Mesodermal cell (in vitro differentiated cells): ENCODE data around the gene PLPPR3. TPM values are rescaled to one million over a fixed set of nuclear protein-coding genes. Genes with fewer than 3 reads are reported as not detected.

Source experiments
- H3K27ac ChIP-seq: 2 replicates; pipeline ENCODE4 v1.7.0; 2013; ENCODE audit warnings: mild to moderate bottlenecking, low read depth, low read length, moderate library complexity; ENCODE audit not compliant: severe bottlenecking
- H3K36me3 ChIP-seq: 2 replicates; pipeline ENCODE4 v1.7.1; 2013; ENCODE audit warnings: mild to moderate bottlenecking, low read length, moderate library complexity; ENCODE audit not compliant: control insufficient read depth, insufficient read depth
- H3K4me1 ChIP-seq: one replicate; pipeline ENCODE4 v1.7.1; 2013; ENCODE audit warnings: mild to moderate bottlenecking, low read length; ENCODE audit not compliant: insufficient read depth, control insufficient read depth, poor library complexity, severe bottlenecking
- H3K4me3 ChIP-seq: 2 replicates; pipeline ENCODE4 v1.7.0; 2013; ENCODE audit warnings: low read length, control low read depth, mild to moderate bottlenecking; ENCODE audit not compliant: insufficient read depth, poor library complexity, severe bottlenecking; ENCODE audit errors: extremely low read depth
- H3K9me3 ChIP-seq: 2 replicates; pipeline ENCODE4 v1.7.1; 2013; ENCODE audit warnings: mild to moderate bottlenecking, low read length, moderate library complexity; ENCODE audit not compliant: control insufficient read depth
- WGBS, 2 experiments: methylation state at CpG; one replicate each; pipeline ENCODE4 v1.1.5; 2013; ENCODE audit warnings: missing lambda C conversion rate in 2 of 2; ENCODE audit not compliant: insufficient coverage in 2 of 2; 5-methylcytosine and 5-hydroxymethylcytosine counted together
- polyA plus RNA-seq, 2 experiments: library from polyadenylated mRNA; stranded (reverse); fragments of 50-300 nt; gene quantifications; one replicate each; pipeline ENCODE4 v1.2.3, GENCODE V29; 2013

The PLPPR3 gene, protein sequence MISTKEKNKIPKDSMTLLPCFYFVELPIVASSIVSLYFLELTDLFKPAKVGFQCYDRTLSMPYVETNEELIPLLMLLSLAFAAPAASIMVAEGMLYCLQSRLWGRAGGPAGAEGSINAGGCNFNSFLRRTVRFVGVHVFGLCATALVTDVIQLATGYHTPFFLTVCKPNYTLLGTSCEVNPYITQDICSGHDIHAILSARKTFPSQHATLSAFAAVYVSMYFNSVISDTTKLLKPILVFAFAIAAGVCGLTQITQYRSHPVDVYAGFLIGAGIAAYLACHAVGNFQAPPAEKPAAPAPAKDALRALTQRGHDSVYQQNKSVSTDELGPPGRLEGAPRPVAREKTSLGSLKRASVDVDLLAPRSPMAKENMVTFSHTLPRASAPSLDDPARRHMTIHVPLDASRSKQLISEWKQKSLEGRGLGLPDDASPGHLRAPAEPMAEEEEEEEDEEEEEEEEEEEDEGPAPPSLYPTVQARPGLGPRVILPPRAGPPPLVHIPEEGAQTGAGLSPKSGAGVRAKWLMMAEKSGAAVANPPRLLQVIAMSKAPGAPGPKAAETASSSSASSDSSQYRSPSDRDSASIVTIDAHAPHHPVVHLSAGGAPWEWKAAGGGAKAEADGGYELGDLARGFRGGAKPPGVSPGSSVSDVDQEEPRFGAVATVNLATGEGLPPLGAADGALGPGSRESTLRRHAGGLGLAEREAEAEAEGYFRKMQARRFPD
- polyA plus RNA-seq (2013, experiment 1 of 2): 65.4 TPM
- polyA plus RNA-seq (2013, experiment 2 of 2): 47.5 TPM

DNA sequence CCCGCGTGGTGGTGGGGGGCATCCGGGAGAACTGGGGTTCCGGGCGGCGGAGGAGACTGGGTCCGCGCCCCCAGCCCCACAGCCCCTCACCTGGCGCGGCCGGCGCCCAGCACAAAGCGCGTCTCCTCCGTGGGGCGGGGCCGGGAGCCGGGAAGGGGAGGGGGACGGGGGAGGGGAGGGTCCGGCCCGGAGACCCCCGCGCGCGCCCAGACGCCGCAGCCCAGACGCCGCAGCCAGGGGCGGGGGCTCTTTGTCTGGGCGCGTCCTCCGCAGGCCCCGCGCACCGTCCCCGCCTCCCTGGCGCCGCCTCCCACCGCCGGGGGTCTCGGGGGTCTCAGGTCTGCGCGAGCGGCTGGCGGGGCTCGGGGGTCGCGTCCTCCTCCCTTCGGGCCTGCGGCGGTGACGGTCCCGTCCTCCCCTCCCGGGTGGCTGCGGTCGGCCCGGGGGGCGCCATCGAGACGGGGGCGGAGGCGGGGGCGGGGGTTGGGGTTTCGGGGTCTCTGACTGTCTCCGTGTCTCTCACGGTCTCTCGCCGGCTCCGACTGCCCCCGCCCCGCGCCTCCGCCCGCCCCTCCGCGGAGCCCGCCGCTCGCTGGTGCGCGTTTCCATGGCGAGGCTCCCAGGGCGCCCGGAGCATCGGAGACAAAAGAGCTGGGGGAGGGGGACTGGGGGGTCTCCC, at the start of gene PLPPR3:
Gene PLPPR3, minus strand, starts transcription at position 131 of the 679 bp plus-strand sequence. CDS start 396 bp downstream, outside the sequence.
- peak within 1 kb of the TSS; percentile 41 for H3K27ac ChIP-seq
- peaks cover 3% of the 10 kb centered on the region for H3K36me3 ChIP-seq
- no peaks in the 10 kb centered on the region for H3K9me3 ChIP-seq
- peak within 1 kb of the TSS; percentile 68 for H3K4me3 ChIP-seq
- 0% methylated on average over 8 to 14 of the region's 86 CpGs for WGBS, 2 experiments
- no peaks in the 10 kb centered on the region for H3K4me1 ChIP-seq

DNA sequence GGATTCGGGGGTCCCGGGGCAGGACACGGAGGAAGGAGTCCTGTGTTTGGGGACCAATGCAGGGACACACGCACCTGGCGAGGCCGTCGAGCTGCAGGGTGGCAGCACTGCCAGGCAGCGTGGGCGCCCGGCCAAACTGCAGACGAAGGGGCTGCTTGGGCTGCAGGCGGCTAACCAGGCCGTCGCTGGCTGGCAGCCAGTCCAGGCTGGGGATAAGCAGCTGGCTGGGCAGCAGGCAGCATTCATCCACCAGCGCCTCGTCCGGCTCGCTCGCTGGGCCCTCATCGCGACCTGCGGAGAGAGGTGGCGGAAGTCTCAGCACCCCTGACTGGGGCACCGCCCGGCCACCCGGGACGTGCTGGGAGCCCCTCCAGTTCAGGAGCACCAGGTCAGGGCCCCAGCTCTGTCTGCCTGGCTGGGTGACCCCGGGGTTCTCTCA, 49.2 kb upstream of the PLPPR3 start:
- no peak overlapping the region for H3K4me3 ChIP-seq
- peaks cover 10% of the 10 kb centered on the region for H3K4me1 ChIP-seq
- H3K9me3 ChIP-seq: no peaks in the 10 kb centered on the region
- peaks cover 49% of the 10 kb centered on the region for H3K36me3 ChIP-seq
- H3K27ac ChIP-seq: no peak overlapping the region
- 91 to 93% methylated on average over 28 of the region's 28 CpGs for WGBS, 2 experiments

DNA sequence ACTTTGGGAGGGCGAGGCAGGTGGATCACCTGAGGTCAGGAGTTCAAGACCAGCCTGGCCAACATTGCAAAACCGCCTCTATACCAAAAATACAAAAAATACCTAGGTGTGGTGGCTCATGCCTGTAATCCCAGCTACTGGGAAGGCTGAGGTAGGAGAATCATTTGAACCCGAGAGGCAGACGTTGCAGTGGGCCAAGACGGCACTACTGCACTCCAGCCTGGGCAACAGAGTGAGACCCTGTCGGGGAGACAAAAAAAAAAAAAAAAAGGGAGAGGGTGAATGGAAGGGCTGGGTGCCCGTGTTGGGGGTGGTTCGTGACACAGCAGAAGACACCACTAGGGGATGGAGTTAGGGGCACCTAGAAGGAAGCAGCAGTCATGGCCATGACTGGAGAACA, 48.6 kb upstream of the PLPPR3 start:
- Histone ChIP-seq H3K4me1 (peaks cover 10% of the 10 kb centered on the region), H3K36me3 (peaks cover 42% of the 10 kb centered on the region), H3K4me3 (no peak overlapping the region), H3K27ac (no peak overlapping the region), H3K9me3 (no peaks in the 10 kb centered on the region)
- 92 to 97% methylated on average over 5 to 7 of the region's 8 CpGs for WGBS, 2 experiments

DNA sequence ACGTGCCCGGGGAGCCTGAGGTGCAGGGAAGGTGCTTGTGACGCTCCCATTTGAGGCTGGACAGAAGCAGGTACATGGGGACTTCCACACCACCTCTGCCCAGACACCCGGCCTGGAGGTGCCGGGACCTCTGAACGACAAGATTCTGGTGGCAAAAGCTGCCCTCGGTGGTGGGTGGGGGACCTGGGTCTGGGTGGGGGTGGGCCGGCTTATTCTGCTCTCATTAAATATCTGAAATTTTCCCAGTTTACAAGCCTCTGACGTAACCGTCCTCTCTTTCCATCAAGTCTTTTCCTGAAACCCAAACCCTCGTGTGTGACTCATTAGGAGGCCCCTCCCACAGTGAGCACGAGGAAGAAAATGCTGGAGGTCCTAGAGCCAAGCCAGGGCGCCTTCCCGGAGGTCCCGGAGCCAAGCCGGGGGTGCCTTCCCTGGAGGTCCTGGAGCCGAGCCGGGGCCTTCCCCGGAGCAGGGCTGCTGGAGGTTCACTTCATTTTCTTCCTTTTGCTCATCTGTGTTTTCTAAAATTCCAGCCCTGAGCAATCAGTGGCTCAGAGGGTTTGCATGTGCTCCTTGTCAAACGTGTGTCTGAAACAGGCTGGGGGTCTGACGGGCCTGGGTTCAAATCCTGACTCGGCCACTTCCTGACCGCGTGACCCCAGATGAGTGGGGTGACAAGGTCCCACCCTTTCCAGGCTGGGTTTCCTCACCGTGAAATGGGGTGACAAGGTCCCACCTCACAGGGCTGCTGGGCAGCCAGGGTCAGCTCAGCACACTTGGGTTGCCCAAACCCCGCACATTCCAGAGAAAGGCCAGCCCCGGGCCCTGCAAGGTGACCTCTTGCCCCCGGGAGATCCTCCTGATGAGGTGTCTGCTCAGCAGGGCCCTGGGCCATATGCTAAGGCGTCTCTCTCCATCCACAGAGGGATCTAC, 47.8 kb upstream of the PLPPR3 start:
- peaks cover 40% of the 10 kb centered on the region for H3K36me3 ChIP-seq
- no peak overlapping the region for H3K4me3 ChIP-seq
- peaks cover 10% of the 10 kb centered on the region for H3K4me1 ChIP-seq
- no peaks in the 10 kb centered on the region for H3K9me3 ChIP-seq
- WGBS, 2 experiments: 83 to 84% methylated on average over 19 to 25 of the region's 29 CpGs
- peak overlapping the region; percentile 45 for H3K27ac ChIP-seq

DNA sequence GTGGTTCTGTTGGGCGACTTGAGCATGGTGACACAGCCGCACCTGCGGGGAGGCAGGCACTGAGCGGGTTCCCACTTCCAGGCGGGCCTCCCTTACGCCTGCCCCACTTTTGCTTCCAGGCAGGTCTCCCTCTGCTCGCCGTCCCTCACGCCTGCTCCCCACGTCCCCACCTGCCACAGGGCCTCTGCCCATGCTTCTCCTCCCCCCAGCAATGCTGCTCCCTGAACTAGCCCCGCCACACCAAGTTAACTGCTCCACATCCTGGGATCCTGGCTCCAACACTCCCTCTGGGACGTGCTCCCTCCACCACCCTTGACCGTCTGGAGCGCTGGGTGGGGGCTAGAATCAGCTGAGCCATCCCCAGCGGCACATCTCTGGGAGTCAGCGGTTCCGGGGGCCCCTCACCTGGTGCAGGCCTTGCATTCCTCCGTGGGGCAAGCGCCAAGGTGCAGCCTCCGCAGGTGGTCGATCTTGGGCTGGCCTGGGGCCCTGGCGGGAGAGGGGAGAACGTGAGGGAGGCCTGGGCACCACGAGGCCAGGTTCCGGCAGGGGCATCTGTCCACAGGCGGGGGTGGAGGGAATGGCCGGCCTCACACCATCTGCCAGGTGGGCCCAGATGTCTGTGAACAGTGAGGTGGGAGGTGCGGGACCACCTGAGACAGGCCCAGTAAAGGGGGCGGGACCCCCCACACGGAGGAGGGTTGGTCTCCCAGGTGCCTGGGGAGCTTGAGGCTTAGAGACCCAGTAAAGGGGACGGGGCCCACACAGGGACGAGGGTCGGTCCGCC, 46.9 kb upstream of the PLPPR3 start:
- H3K9me3 ChIP-seq: no peaks in the 10 kb centered on the region
- no peak overlapping the region for H3K4me3 ChIP-seq
- H3K36me3 ChIP-seq: peaks cover 36% of the 10 kb centered on the region
- H3K27ac ChIP-seq: no peak overlapping the region
- 93 to 95% methylated on average over 30 to 32 of the region's 34 CpGs for WGBS, 2 experiments
- peaks cover 10% of the 10 kb centered on the region for H3K4me1 ChIP-seq

DNA sequence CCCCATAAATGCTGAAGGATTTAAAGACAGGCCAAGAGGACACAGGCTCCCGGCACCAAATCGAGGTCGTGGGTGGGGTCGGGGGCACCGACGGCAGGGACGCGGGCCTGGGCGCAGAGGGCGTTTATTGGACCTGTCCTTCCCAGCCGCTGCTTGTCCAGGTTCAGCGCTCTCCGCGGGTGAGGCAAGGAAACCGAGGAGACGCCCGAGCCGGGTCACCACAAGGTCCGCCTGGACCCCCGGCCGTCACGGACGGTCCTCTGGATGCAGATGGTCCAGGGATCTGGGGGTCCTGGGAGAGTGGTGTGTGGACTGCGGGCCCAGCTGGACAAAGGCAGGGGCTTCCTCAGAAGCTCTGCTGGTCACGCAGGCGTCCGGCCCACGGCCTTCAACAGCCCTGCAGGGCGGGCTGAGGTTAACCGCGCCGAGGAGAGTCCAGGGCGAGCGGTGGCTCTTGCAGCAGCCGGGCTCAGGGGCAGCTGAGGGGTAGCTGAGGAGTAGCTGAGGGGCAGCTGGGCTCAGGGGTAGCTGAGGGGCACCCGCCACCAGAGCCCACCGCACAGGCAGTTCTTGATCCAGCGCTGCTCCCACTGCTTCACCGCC, 46.2 kb upstream of the PLPPR3 start:
- no peaks in the 10 kb centered on the region for H3K9me3 ChIP-seq
- H3K27ac ChIP-seq: no peak overlapping the region
- 93 to 97% methylated on average over 30 to 38 of the region's 39 CpGs for WGBS, 2 experiments
- peaks cover 10% of the 10 kb centered on the region for H3K4me1 ChIP-seq
- H3K4me3 ChIP-seq: no peak overlapping the region
- H3K36me3 ChIP-seq: peaks cover 31% of the 10 kb centered on the region

DNA sequence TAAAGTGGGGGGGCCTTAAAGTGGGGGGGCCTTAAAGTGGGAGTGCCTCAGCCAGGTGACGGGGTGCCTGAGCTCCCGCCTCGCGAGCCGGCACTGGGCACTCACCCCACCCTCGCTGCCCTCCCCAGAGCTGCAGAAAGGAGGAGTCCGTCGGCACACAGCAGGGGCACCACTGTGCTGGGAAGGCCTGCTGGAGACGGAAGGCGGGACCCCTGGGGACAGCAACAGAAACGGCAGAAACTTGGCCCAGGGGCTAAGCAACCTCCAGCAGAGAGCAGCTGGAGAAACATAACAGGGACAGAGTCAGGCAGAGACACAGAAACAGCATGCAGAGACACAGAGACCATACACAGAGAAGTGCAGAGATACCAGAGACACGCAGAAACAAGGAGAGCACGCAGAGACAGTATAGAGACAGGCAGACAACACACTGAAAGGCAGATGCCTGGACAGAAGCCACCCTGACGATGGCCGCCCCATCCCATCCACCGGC, 45.6 kb upstream of the PLPPR3 start:
- 65 to 75% methylated on average over 14 to 16 of the region's 16 CpGs for WGBS, 2 experiments
- Histone ChIP-seq H3K27ac (no peak overlapping the region), H3K9me3 (no peaks in the 10 kb centered on the region), H3K4me1 (peaks cover 10% of the 10 kb centered on the region), H3K36me3 (peaks cover 28% of the 10 kb centered on the region), H3K4me3 (no peak overlapping the region)

DNA sequence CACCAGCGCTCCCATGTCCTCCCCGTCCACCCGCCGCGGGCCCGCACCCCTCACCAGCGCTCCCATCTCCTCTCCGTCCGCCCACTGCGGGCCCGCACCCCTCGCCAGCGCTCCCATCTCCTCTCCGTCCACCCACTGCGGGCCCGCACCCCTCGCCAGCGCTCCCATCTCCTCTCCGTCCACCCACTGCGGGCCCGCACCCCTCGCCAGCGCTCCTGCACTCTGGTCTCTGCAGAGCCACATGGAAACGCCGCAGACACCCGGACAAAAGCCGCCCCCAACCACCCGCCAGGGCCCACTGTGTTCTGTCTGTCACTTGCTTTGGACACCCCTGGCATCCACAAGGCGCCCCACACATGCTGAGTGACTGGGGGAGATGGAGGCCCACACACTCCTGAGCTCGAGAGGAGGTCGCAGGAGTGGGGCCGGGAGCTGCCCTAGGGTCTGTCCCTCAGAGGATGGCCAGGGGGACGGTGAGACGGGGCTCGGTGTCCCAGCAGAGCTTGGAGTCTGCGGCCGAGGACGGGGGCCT, 45.1 kb upstream of the PLPPR3 start:
- WGBS, 2 experiments: 83 to 88% methylated on average over 18 to 30 of the region's 38 CpGs

DNA sequence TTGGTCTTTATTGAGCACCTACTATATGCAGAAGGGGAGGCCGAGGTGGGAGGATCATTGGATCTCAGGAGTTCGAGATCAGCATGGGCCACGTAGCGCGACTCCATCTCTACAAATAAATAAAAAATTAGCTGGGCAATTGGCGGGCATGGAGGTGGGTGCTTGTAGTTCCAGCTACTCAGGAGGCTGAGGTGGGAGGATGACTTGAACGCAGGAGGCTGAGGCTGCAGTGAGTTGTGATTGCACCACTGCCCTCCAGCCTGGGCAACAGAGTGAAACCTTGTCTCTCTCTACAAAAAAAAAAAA, 41.5 kb upstream of the PLPPR3 start:
- Histone ChIP-seq H3K27ac (no peak overlapping the region), H3K9me3 (no peaks in the 10 kb centered on the region), H3K4me1 (no peaks in the 10 kb centered on the region), H3K36me3 (peaks cover 13% of the 10 kb centered on the region), H3K4me3 (no peak overlapping the region)
- 83 to 88% methylated on average over 1 to 3 of the region's 7 CpGs for WGBS, 2 experiments

More for the DNA sequence above, 45.1 kb upstream of the PLPPR3 start:
- Histone ChIP-seq H3K36me3 (peaks cover 25% of the 10 kb centered on the region), H3K27ac (no peak overlapping the region), H3K4me3 (no peak overlapping the region), H3K4me1 (peaks cover 10% of the 10 kb centered on the region), H3K9me3 (no peaks in the 10 kb centered on the region)
